Glomerular endothelial cell (primary cell): ENCODE data around the gene CHST11. TPM values are rescaled to one million over a fixed set of nuclear protein-coding genes. Genes with fewer than 3 reads are reported as not detected.

Source experiments
- DNase-seq: peaks from one replicate; pipeline ENCODE4 v3.0.0-alpha.2; 2011; ENCODE audit warnings: low read depth, low spot score; ENCODE audit errors: extremely low read depth
- total RNA-seq: library from RNA; depleted of rRNA; stranded (reverse); fragments of >200 nt; gene quantifications from 2 replicates; pipeline ENCODE4 v1.2.3, GENCODE V29; 2015

CHST11 gene
- total RNA-seq, 1 donor from 2014 or later = 33.9 TPM

DNA sequence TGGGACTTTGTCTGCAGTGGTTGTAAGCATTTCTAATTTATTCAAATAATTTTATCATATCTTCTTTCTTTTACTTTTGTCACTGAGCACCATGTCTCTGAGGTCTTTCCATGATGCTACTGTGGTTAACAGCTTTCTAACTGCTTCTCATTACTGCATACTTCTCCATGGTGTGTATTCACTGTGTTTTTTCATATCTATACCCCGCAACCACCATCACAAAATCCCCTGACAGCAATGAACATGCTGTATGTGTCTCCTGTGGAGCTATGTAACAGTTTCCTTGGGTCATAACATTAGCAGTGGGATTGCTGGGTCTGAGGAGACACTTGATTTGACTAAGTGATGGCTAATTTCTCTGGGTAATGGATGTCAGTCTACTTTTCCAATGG is 29.2 kb upstream of the CHST11 start:
- no peak for DNase-seq

DNA sequence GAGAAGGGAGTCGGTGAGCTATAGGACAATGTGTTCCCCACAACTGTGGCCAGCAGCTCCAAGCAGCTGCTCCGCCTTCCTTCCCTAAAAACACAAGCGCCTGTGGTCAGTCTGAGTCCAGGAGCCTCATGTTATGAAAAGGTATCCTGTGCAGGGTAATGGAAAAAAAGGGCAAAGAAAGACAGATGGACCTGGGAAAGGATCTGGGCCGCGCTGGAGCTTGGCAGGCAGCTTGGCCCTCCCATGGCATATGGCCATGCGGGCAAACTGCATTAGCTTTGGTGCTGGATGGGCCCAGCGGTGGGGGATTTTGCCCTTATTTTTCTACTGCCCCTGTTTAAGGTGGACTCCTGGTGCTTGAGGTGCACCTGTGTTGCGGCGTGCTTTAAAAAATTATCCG is 23.7 kb upstream of the CHST11 start:
- no peak for DNase-seq

- no peak for DNase-seq
Observed at GRCh38 chr12:104434129-104434528, 22.6 kb upstream of the CHST11 start.

DNA sequence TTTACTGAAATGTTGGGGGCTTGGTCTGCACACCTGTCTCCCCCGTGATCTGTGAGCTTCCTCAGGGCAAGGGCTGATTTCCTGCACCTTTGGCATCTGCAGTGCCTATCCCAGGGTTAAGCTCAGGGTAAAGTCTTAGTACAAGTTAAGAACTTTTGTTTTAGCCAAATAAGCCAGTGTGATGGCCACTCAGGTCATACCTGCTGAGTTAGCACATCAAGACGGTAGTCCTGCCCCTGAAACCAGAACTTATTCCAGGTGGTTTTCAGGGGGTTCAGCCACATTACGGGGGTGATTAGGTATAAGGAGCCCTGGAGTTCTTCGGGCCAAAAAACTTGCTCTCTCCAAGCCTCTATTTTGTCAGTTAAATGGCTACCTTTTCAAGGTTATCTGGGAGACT is 21.6 kb upstream of the CHST11 start:
- no peak for DNase-seq

- no peak for DNase-seq
Observed at GRCh38 chr12:104435765-104436164, 21.0 kb upstream of the CHST11 start.

DNA sequence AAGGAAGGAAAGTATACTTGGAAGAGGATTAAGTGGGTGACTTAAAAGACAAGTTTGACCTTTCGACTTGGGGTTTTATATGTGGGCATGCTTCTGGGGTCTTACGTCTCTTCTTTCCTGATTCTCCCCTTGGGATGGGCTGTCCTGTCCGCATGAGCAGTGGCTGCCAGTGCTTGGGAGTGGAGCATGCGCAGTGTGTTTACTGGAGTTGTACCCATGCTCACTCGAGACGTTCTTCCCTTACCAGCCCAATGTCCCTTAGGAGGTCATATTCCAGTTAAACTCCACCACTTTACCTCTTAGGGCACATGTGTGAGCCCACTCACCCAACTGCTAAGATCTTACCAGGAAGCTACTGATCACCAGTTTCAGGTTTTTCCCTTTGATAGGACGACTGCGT is 20.0 kb upstream of the CHST11 start:
- no peak for DNase-seq

- DNase-seq = no peak
Observed at GRCh38 chr12:104438134-104438533, 18.6 kb upstream of the CHST11 start.

DNA sequence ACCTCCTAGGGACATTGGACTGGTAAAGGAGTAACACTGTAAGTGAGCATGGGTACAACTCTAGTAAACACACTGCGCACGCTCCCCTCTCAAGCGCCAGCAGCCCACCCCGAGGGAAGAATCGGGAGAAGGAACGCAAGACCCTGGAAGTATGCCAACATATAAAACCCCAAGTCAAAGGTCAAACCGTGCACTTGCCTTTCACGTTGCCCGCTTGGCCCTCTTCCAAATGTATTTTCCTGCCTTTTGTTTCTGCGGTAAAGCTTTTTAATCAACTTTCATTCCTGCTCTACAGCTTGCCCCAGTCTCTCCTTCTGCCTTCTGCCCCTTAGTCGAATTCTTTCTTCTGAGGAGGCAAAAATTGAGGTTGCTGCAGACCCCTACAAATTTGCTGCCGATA is 17.6 kb upstream of the CHST11 start:
- DNase-seq = no peak

- DNase-seq = no peak
Observed at GRCh38 chr12:104443008-104443407, 13.7 kb upstream of the CHST11 start.

DNA sequence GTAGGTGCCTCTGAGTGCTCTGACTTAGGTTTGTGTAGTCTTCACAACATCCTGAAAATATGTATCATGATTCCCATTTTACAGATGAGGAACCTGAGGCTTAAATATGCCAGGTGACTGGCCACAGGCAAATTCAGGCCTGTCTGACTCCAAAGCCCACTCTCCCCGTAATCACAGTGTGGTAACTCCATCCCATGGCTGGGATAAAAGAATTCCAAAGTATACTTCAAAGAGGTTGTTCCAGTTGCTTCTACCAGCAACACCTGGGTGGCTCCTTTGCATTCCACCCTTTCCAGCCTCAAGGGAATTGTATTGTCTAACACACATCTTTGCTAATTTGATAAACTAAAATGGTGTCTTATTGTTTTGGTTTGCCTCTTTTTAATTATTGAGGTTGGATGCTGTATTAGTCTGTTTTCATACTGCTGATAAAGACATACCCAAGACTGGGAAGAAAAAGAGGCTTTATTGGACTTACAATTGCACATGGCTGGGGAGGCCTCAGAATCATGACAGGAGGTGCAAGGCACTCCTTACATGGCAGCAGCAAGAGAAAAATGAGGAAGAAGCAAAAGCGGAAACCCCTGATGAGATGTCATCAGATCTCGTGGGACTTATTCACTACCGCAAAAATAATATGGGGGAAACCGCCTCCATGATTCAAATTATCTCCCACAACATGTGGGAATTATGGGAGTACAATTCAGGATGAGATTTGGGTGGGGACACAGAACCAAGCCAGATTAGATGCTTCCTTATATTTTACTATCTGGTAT is 9.9 kb upstream of the CHST11 start:
- no peak for DNase-seq

DNA sequence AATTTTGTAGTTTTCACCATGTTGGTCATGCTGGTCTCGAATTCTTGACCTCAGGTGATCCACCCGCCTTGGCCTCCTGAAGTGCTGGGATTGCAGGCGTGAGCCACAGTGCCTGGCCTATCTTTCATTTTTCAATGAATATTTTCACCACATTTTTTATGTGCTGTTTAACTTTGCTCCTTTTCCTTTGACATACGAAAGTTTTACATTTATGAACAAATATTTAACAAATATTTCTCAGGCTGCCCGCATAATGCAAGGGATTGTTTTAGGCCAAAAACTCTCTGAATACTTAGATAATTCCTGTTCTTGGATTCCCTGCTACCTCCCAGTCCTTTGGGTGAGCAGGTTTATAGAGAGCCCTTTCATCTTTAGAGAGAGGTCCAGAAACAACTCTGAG is 8.7 kb upstream of the CHST11 start:
- DNase-seq = no peak

- no peak for DNase-seq
Observed at GRCh38 chr12:104448451-104448850, 8.3 kb upstream of the CHST11 start.

GRCh38 chr12:104450700-104451099 is 6.0 kb upstream of the CHST11 start:
- no peak for DNase-seq

DNA sequence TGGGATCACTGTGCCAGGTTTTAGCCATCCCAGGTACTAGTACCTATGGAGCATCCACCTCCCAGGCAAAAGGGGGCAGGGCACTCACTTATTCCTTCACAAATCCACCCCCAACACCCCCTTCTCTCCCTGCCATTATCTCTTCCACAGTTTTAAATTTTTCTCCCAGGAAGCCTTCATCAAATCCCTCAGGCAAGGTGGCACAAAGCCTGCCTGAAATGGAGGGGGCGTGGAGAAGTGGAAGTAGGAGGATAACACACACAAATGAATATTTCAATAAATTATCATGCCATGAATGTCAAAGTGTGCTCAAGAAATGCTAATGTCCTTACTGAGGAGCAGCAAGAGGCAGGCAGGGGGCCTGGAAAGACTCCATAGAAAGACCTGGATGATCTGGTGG is 4.7 kb upstream of the CHST11 start:
- DNase-seq = no peak

DNA sequence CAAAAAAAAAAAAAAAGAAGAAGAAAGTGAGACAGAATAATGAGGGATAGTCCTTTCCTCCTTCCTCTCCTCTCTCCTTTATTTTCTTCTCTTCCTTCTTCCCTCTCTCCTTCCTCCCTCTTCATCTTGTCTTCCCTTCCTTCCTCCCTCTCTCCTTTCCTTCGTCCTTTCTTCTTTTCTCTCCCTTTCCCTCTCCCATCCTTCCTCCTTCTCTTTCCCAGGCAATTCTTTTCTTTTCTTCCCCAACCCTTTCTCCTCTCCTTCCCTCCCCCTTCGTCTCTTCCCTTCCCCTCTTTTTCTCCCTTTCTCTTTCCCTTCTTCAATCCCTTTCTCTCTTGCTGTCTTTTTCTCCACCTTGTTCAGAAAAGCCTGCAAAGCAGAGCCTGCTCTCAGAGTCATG is 3.6 kb upstream of the CHST11 start:
- DNase-seq = no peak

- DNase-seq = no peak
Observed at GRCh38 chr12:104454997-104455396, 1.8 kb upstream of the CHST11 start.

DNA sequence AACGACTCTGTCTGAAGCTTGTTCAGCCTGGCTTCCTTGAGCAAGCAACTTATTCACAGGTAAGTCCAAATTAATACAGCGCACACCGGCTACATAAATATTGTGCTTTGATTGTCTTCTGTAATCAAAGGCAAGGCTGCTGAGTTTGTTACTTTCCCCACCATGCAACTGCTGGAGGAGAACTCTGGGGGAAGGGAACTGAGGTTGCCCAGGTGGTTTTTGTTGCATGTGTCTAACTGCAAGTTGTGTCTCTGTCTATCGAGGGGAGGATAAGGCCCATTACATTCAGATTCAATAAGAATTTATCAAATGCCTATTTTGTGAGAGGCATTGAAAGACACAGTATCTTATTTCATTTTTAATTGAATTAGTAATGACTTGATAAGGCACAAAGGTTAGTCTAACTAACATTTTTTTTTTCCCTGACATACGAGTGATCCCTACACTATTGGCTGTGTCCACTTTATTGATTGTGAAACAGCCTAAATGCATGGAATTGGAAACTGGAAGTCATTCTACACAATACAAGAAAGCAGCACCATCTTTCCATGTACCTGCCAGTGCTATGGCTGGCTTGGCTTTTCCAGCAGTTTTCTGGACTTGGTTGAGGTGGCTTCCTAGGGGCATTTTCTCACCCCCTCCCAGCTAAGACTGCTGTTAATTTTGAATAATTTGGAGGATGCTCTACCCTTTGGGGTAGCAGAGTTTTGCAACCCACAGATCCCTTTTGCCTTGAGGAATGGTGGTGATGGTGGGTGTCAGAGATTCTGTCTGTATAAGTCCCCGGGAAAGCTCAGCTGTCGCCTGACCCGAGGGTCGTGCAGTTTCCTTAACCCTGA is 951 bp upstream of the CHST11 start:
- DNase-seq = no peak

GRCh38 chr12:104456950-104457745 is 400 bp downstream of the CHST11 start:
- no peak for DNase-seq

DNA sequence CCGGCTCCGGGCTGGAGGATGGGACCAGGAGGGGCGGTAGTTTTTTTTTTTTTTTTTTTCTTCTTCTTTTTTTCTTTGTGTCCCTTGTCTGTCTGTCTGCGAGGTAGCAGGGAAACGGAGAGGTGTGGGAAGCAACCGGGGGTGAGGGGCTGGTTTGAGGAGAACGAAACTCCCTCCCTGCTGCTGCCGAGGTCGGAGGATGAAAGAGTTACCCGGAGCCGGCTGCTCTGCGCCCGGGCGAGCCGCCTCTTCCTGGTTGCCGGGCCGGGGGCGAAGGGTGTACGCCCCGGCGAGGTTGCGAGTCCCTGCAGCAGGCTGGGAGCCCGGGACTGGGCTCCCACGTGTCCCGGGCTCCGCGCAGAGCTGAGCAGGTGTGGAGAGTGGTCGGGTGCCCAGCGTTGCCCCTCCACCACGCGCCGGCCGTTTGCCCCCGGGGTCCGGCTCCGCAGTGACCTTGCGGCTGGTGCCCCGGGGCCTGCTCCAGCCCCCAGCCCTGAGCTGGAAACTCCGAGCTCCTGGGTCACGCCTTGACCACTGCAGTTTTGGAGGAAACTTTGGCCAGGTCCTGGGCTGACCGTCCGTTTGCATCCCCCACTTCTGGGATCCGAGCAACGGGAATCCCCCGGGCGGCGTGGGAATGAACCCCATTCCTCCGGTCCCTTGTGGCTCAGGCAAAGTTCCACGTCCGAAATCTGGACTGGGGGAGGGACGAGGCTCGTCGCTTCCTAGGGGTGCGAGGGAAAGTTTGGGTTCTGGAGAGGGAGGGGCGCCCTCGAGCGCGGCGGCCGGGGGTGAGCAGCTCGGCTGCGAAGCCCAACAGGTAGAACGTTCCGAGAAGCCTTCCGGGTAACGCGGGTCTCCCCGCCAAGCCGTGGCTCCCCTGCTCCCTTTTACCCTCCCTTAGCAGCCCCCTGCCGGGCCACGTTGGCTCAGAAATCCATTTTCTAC is 1.3 kb downstream of the CHST11 start:
- no peak for DNase-seq

- DNase-seq = no peak
Observed at GRCh38 chr12:104458694-104459367, 2.1 kb downstream of the CHST11 start.
